HAP-1 (cell line): Measurements from ENCODE around the gene KMO.

Experiments used
- DNase-seq, 2 experiments: peaks; one replicate each; pipeline ENCODE4 v3.0.0-alpha.2; 2016 to 2020; ENCODE audit warnings: low spot score in 2 of 2
- H3K27me3 ChIP-seq: fragments of 250-450 bp; sonication (Bioruptor Pico); 2 replicates; pipeline ENCODE4 v1.5.1; 2020; ENCODE audit warnings: low read depth, mild to moderate bottlenecking, moderate library complexity
- H3K36me3 ChIP-seq: fragments of 250-450 bp; sonication (Bioruptor Pico); replicated peaks from 2 replicates; pipeline ENCODE4 v1.5.1; 2020; ENCODE audit warnings: mild to moderate bottlenecking
- H3K4me1 ChIP-seq: fragments of 250-450 bp; sonication (Bioruptor Pico); 2 replicates; pipeline ENCODE4 v1.5.1; 2020; ENCODE audit warnings: mild to moderate bottlenecking
- H3K4me3 ChIP-seq: fragments of 250-450 bp; sonication (Bioruptor Pico); 2 replicates; pipeline ENCODE4 v1.5.1; 2020; ENCODE audit warnings: mild to moderate bottlenecking, moderate library complexity
- H3K9me3 ChIP-seq: fragments of 250-450 bp; sonication (Bioruptor Pico); 2 replicates; pipeline ENCODE4 v1.5.1; 2020; ENCODE audit warnings: mild to moderate bottlenecking, moderate library complexity
- in situ Hi-C: fragments of 300-500 bp; cut with MboI; formaldehyde crosslinking; loops from 3 replicates; pipeline ENCODE4 v1.14.3; 2020; ENCODE audit warnings: low sequenced_read_pairs, inconsistent platforms, mixed read lengths

The KMO gene

DNA sequence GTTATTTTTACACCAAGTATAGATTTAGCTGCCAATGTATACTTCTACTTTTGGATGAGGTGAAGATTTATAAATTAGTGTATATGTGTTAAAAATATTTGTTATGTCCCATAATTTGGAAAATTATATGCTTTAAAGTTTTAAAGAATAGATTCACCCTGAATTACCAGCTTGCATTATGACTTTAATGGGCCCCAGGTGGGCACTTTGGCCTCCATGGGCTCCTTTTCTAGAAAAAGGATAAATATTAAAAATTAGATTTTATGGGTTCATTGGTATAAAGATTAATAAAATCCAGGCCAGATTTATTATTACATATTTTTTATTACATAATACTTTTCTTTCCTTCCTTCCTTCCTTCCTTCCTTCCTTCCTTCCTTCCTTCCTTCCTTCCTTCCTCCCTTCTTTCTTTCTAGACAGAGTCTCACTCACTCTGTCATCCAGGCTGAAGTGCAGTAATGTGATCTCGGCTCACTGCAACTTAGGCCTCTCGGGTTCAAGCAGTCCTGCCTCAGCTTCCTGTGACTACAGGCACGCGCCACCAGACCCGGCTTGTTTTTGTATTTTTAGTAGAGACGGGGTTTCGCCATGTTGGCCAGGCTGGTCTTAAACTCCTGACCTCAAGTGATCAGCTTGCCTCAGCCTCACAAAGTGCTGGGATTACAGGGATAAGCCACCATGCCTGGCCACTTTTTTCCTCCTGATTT, 21.9 kb downstream of the KMO start:
- no peaks in the 10 kb centered on the region for H3K9me3 ChIP-seq
- no peaks in the 10 kb centered on the region for H3K4me1 ChIP-seq
- H3K4me3 ChIP-seq = no peak overlapping the region
- in situ Hi-C loops = no loop called here
- DNase-seq = no peak
- H3K36me3 ChIP-seq = no peaks in the 10 kb centered on the region
- H3K27me3 ChIP-seq = no peaks in the 10 kb centered on the region

- no peaks in the 10 kb centered on the region for H3K9me3 ChIP-seq
- H3K4me1 ChIP-seq = no peaks in the 10 kb centered on the region
- H3K27me3 ChIP-seq = no peaks in the 10 kb centered on the region
- in situ Hi-C loops = no loop called here
- H3K36me3 ChIP-seq = no peaks in the 10 kb centered on the region
- no peak for DNase-seq
- H3K4me3 ChIP-seq = no peak overlapping the region
Measured at GRCh38 chr1:241555526-241555925, 23.3 kb downstream of the KMO start.

DNA sequence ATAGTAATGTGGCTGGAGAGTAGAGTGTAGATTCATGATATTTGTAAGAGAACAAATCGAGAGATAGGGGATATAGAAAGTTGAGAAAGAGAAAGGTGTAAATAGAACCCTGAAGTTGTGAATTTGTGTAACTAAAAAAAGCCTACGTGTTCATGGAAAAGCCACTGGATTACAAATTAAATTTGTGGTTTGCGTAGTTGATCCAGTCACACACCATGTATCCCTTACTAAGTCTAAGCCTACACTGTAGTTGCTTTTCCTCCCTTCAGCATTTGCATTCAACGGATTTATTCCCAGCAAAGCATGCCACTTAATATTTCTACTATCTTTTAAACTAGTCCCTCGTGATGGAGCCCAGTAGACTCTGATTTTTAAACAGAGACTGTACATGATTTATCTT, 24.9 kb downstream of the KMO start:
- no peaks in the 10 kb centered on the region for H3K4me1 ChIP-seq
- in situ Hi-C loops = no loop called here
- H3K4me3 ChIP-seq = no peak overlapping the region
- H3K27me3 ChIP-seq = no peaks in the 10 kb centered on the region; the same call in 1 of the 2 replicates
- no peaks in the 10 kb centered on the region for H3K9me3 ChIP-seq
- no peaks in the 10 kb centered on the region for H3K36me3 ChIP-seq
- DNase-seq = no peak

DNA sequence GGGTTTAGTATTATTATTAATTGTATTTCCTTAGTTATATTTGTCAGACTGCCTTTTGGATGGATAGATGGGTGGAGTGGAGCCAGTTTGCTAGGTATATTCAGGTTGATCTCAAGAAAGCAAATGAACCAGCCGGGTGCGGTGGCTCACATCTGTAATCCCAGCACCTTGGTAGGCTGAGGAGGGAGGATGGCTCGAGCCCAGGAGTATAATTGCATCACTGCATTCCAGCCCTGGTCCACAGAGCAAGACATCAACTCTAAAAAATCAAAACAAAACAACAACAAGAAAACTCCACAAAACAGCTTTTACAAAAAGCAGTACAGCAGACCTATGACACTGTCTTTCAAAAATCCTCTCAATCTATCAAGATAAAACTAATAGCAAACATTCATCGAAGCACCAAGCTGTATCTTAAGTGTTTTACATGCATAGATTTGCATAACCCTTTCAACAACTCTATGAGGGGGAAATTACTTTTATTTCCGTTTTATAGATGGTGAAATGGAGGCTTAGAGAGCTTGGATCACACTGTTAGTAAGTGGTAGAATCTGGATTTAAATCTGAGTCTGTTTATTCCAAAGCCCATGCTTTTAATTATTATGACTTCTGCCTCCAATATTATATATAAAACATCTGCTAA, 25.5 kb downstream of the KMO start:
- Histone ChIP-seq H3K9me3 (no peaks in the 10 kb centered on the region), H3K4me3 (no peak overlapping the region), H3K27me3 (no peaks in the 10 kb centered on the region; the same call in 1 of the 2 replicates), H3K4me1 (no peaks in the 10 kb centered on the region), H3K36me3 (no peaks in the 10 kb centered on the region)
- in situ Hi-C loops = no loop called here
- DNase-seq = no peak

- no peaks in the 10 kb centered on the region for H3K9me3 ChIP-seq
- no peaks in the 10 kb centered on the region for H3K4me1 ChIP-seq
- in situ Hi-C loops = no loop called here
- H3K4me3 ChIP-seq = no peak overlapping the region
- H3K36me3 ChIP-seq = no peaks in the 10 kb centered on the region
- no peak for DNase-seq
- no peaks in the 10 kb centered on the region; the same call in 1 of the 2 replicates for H3K27me3 ChIP-seq
Measured at GRCh38 chr1:241560146-241560848, 28.1 kb downstream of the KMO start.

- no peaks in the 10 kb centered on the region for H3K36me3 ChIP-seq
- no peaks in the 10 kb centered on the region for H3K4me1 ChIP-seq
- no peak for DNase-seq
Measured at GRCh38 chr1:241560849-241561187, 28.6 kb downstream of the KMO start.

GRCh38 chr1:241569848-241570247, 37.7 kb downstream of the KMO start:
- H3K9me3 ChIP-seq = no peaks in the 10 kb centered on the region
- no peaks in the 10 kb centered on the region for H3K27me3 ChIP-seq
- H3K36me3 ChIP-seq = no peaks in the 10 kb centered on the region
- no peak overlapping the region for H3K4me3 ChIP-seq
- in situ Hi-C loops = no loop called here
- no peaks in the 10 kb centered on the region for H3K4me1 ChIP-seq
- no peak for DNase-seq

More at GRCh38 chr1:241560849-241561187, 28.6 kb downstream of the KMO start:
- no peaks in the 10 kb centered on the region; the same call in 1 of the 2 replicates for H3K27me3 ChIP-seq
- H3K9me3 ChIP-seq = no peaks in the 10 kb centered on the region
- H3K4me3 ChIP-seq = no peak overlapping the region
- in situ Hi-C loops = no loop called here

DNA sequence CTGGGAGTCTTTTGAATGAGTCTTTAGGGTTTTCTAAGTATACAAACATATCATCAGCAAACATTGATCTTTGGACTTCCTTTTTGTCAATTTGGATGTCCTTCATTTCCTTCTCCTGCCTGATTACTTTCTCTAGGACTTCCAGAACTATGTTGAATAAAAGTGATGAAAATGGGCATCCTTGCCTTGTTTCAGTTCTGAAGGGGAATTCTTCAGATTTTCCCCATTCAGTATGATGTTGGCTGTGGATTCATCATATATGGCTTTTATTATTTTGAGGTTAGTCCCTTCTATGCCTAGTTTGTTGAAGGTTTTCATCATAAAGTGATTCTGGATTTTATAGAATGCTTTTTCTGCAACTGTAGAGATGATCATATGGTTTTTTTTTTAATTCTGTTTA, 42.0 kb downstream of the KMO start:
- H3K36me3 ChIP-seq = no peaks in the 10 kb centered on the region

GRCh38 chr1:241579434-241579833, 47.3 kb downstream of the KMO start:
- no peak for DNase-seq
- no peaks in the 10 kb centered on the region for H3K36me3 ChIP-seq

More for the DNA sequence above, 42.0 kb downstream of the KMO start:
- Histone ChIP-seq H3K9me3 (no peaks in the 10 kb centered on the region), H3K4me1 (no peaks in the 10 kb centered on the region), H3K4me3 (no peak overlapping the region), H3K27me3 (0 out of 2 replicates have a peak, but pooled peaks cover 3% of the 10 kb centered on the region)
- in situ Hi-C loops = no loop called here
- DNase-seq = no peak

DNA sequence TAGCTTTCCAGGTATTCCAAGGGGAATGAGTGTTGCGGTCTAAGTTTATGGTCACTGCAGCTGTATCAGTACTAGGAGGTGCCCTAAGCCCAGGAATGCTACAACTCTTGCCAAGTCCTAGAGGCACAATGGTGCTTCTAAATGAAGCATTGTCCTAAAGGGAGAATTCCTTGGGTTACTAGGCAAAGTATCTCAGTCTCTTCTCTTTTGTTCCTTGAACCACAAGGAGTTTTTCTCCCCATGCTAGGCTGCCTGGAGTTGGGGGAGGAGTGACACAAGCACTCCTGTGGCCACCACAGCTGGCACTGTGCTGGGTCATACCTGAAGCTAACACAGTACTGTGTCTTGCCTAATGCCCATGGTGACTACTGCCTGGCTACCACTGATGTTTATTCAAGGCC, 50.7 kb downstream of the KMO start:
- DNase-seq = no peak
- H3K4me3 ChIP-seq = no peak overlapping the region
- no peaks in the 10 kb centered on the region for H3K9me3 ChIP-seq
- in situ Hi-C loops = no loop called here
- H3K4me1 ChIP-seq = no peaks in the 10 kb centered on the region
- no peaks in the 10 kb centered on the region for H3K36me3 ChIP-seq
- no peaks in the 10 kb centered on the region for H3K27me3 ChIP-seq

More at GRCh38 chr1:241579434-241579833, 47.3 kb downstream of the KMO start:
- 0 out of 2 replicates have a peak, but pooled peaks cover 3% of the 10 kb centered on the region for H3K27me3 ChIP-seq
- H3K4me3 ChIP-seq = no peak overlapping the region
- in situ Hi-C loops = no loop called here
- no peaks in the 10 kb centered on the region for H3K9me3 ChIP-seq
- no peaks in the 10 kb centered on the region for H3K4me1 ChIP-seq

GRCh38 chr1:241586905-241587512, 54.8 kb downstream of the KMO start:
- Histone ChIP-seq H3K4me3 (no peak overlapping the region), H3K27me3 (no peaks in the 10 kb centered on the region), H3K4me1 (peaks cover 7% of the 10 kb centered on the region), H3K36me3 (no peaks in the 10 kb centered on the region), H3K9me3 (no peaks in the 10 kb centered on the region)
- in situ Hi-C loops = no loop called here
- no peak for DNase-seq

GRCh38 chr1:241589521-241589920, 57.3 kb downstream of the KMO start:
- no peak for DNase-seq
- peaks cover 9% of the 10 kb centered on the region for H3K4me1 ChIP-seq
- H3K4me3 ChIP-seq = no peak overlapping the region
- H3K36me3 ChIP-seq = no peaks in the 10 kb centered on the region
- H3K27me3 ChIP-seq = no peaks in the 10 kb centered on the region
- in situ Hi-C loops = no loop called here
- H3K9me3 ChIP-seq = no peaks in the 10 kb centered on the region

DNA sequence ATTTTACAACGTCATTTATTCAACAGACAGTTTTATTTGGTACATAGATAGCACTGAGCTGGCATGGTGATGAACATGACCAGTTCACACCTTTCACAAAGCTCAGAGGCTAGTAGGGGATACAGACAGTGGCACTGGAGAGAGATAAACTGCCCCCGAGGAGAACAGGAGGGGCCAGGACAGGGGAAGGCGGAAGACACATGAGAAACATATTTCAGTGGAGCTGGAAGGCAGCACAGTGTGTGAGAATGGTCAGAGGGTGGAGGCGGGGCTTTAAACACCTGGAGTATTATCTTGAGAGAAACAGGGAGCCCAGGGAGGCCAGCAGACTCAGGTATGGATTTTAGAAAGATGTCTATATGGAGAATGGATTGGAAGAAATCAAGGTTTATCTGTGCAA, 58.5 kb downstream of the KMO start:
- DNase-seq = no peak
- Histone ChIP-seq H3K27me3 (no peaks in the 10 kb centered on the region), H3K4me3 (no peak overlapping the region), H3K9me3 (no peaks in the 10 kb centered on the region), H3K36me3 (no peaks in the 10 kb centered on the region), H3K4me1 (peaks cover 9% of the 10 kb centered on the region)
- in situ Hi-C loops = no loop called here

DNA sequence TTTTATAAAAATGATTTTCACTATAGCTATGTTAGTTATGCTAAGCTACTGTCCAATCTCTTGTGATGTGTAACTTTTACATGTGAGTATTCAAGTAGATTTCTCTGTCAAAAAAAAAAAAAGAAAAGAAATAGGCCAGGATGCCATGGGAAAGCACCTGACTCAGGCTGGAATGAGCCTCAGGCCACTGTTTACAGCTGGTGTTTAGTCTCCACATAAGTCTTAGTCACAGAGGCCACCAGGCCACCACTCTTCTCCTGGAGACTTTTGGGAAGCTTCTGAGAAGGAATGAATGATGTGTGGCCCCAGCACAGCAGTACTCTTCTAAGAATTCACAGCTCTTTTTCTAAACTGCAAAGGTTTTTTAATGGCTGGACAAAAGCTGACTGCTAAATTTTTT, 59.1 kb downstream of the KMO start:
- in situ Hi-C loops = no loop called here
- peaks cover 9% of the 10 kb centered on the region for H3K4me1 ChIP-seq
- no peak for DNase-seq
- H3K36me3 ChIP-seq = no peaks in the 10 kb centered on the region
- no peaks in the 10 kb centered on the region for H3K9me3 ChIP-seq
- H3K27me3 ChIP-seq = no peaks in the 10 kb centered on the region
- no peak overlapping the region for H3K4me3 ChIP-seq
